ENCODE results near the gene SERINC5. TPM values are rescaled to one million over a fixed set of nuclear protein-coding genes. Genes with fewer than 3 reads are reported as not detected.

The SERINC5 gene
- polyA plus RNA-seq, 1 of the 3 experiments (the other 2 are of a cell fraction), result 4.5 TPM

GRCh38 chr5:80231693-80232092 lies 24.2 kb downstream of the SERINC5 start:
- H3F3A ChIP-seq (replicated peaks; ENCODE audit: insufficient read depth), result no peaks in the 10 kb centered on the region
- no peaks in the 10 kb centered on the region for H3K27me3 ChIP-seq (ENCODE audit: insufficient read depth)
- H3K4me2 ChIP-seq, result no peak overlapping the region
- ChIA-PET POLR2A (no interaction called here), CTCF (no interaction called here)
- H4K20me1 ChIP-seq (ENCODE audit: insufficient read depth), result no peaks in the 10 kb centered on the region
- no peak overlapping the region for H2AFZ ChIP-seq (ENCODE audit: low read depth)
- no peaks in the 10 kb centered on the region for H3K9me3 ChIP-seq
- no peaks in the 10 kb centered on the region for H3K79me2 ChIP-seq (ENCODE audit: insufficient read depth)
- no peak overlapping the region for H3K9ac ChIP-seq
- H3K4me1 ChIP-seq (ENCODE audit: control insufficient read depth in 1 of 2, insufficient read depth in 2 of 2, low read depth in 1 of 2, low read length in 1 of 2), result no peaks in the 10 kb centered on the region; a peak in 1 of 4 replicates
- H3K4me3 ChIP-seq (ENCODE audit: low read depth in 2 of 2, low read length in 1 of 2), result no peak overlapping the region
- H3K36me3 ChIP-seq (replicated peaks in 1 of 2; ENCODE audit: control insufficient read depth in 1 of 2, insufficient read depth in 2 of 2, low read length in 1 of 2), result no peaks in the 10 kb centered on the region
- H3K27ac ChIP-seq (ENCODE audit: low read depth in 2 of 2, low read length in 1 of 2), result peak overlapping the region in 1 of 2 experiments; percentile 52; a peak in 2 of 4 replicates
- no peak for DNase-seq
- WGBS (ENCODE audit: low lambda C conversion rate), result 100% methylated on average over 1 of the region's 1 CpG
- H3K9me2 ChIP-seq, result no peaks in the 10 kb centered on the region
- no peak for TF ChIP-seq EZH2phosphoT487 (IDR thresholded peaks at IDR 0.05; ENCODE audit: borderline replicate concordance, low read depth)
- TF ChIP-seq JUND (IDR thresholded peaks at IDR 0.05), result no peak
- TF ChIP-seq CTCF (IDR thresholded peaks at IDR 0.05), result no peak
- no peak for TF ChIP-seq NFIC (IDR thresholded peaks at IDR 0.05; ENCODE audit: borderline replicate concordance)
- no peak for TF ChIP-seq TEAD4 (IDR thresholded peaks at IDR 0.05; ENCODE audit: borderline replicate concordance, insufficient read depth)
- TF ChIP-seq ZBTB33 (IDR thresholded peaks at IDR 0.05; ENCODE audit: borderline replicate concordance, low read depth), result no peak
- no peak for TF ChIP-seq EP300 (IDR thresholded peaks at IDR 0.05; ENCODE audit: borderline replicate concordance in 1 of 2, low read depth in 1 of 2, low read length in 1 of 2)
- TF ChIP-seq USF2 (IDR thresholded peaks at IDR 0.05; ENCODE audit: borderline replicate concordance, low read depth, low read length), result no peak
- no peak for TF ChIP-seq IRF3 (IDR thresholded peaks at IDR 0.05; ENCODE audit: low read depth, low read length)
- TF ChIP-seq YY1 (IDR thresholded peaks at IDR 0.05; ENCODE audit: low read depth), result no peak
- no peak for TF ChIP-seq GATA2 (CRISPR knock-in tag; IDR thresholded peaks at IDR 0.05)
- TF ChIP-seq ELF1 (IDR thresholded peaks at IDR 0.05), result no peak
- TF ChIP-seq GABPA (IDR thresholded peaks at IDR 0.05; ENCODE audit: low read depth), result no peak
- TF ChIP-seq FOSL2 (IDR thresholded peaks at IDR 0.05; ENCODE audit: borderline replicate concordance, low read depth), result no peak
- TF ChIP-seq RAD21 (IDR thresholded peaks at IDR 0.05; ENCODE audit: low read length), result no peak
- no peak for TF ChIP-seq TCF12 (IDR thresholded peaks at IDR 0.05)
- TF ChIP-seq SMC3 (IDR thresholded peaks at IDR 0.05; ENCODE audit: low read depth, low read length), result no peak
- no peak for TF ChIP-seq NRF1 (IDR thresholded peaks at IDR 0.05; ENCODE audit: low read depth, low read length)
